K562 (cell line): ENCODE data around the gene TOR1A.

Experiments
- E2F6 ChIP-seq, 2 experiments: IDR thresholded peaks; 2 replicates each; pipeline ENCODE4 v1.6.1; 2011; ENCODE audit warnings: borderline replicate concordance in 1 of 2, control low read depth in 1 of 2, low read depth in 1 of 2, low read length in 1 of 2, mild to moderate bottlenecking in 1 of 2, mixed read lengths in 1 of 2, moderate library complexity in 1 of 2; ENCODE audit not compliant: insufficient read depth in 1 of 2, insufficient read length in 1 of 2, poor library complexity in 1 of 2, severe bottlenecking in 1 of 2; ENCODE audit errors: extremely low read depth in 1 of 2
- EZH2 ChIP-seq: IDR thresholded peaks from 2 replicates; pipeline ENCODE4 v1.6.1; 2012; ENCODE audit warnings: low read depth, mild to moderate bottlenecking, inconsistent platforms, low read length, borderline replicate concordance
- HINFP ChIP-seq: fragments of 450-650 bp; conservative IDR thresholded peaks from 2 replicates; pipeline ENCODE4 v1.6.1; 2016; ENCODE audit warnings: missing genetic modification characterization, low read depth, mild to moderate bottlenecking, control low read depth, missing compliant biosample characterization
- JUND ChIP-seq, 2 experiments: IDR thresholded peaks; 2 replicates in 1 of 2; 3 replicates in 1 of 2; pipeline ENCODE4 v1.6.1; 2011; ENCODE audit warnings: borderline replicate concordance in 2 of 2, low read depth in 2 of 2, low read length in 2 of 2, improper control_type of control experiment in 1 of 2, missing biosample characterization in 1 of 2, missing genetic modification characterization in 1 of 2, missing genetic modification reagents in 1 of 2
- POLR2A ChIP-seq: fragments of 450-650 bp; conservative IDR thresholded peaks from 2 replicates; pipeline ENCODE4 v1.6.1; 2016
- RBM22 ChIP-seq: fragments of 200-400 bp; formaldehyde crosslinking; IDR thresholded peaks from 2 replicates; pipeline ENCODE4 v1.6.1; 2018; ENCODE audit warnings: low read length, low read depth; ENCODE audit not compliant: poor library complexity, severe bottlenecking
- ZNF780A ChIP-seq: fragments of 250-450 bp; sonication (Bioruptor Pico); IDR thresholded peaks from 2 replicates; pipeline ENCODE4 v1.5.0; 2021; ENCODE audit warnings: mild to moderate bottlenecking
- TF ChIP-seq, protein P1 (sequence below), 3 experiments: IDR thresholded peaks in 2 of 3; conservative IDR thresholded peaks in 1 of 3; 2 replicates each; pipeline ENCODE4 v1.5.1; 2011 to 2012; ENCODE audit warnings: low read length in 3 of 3, mild to moderate bottlenecking in 3 of 3, control low read depth in 2 of 3, improper control_type of control experiment in 1 of 3, inconsistent platforms in 1 of 3, low read depth in 1 of 3, mixed read lengths in 1 of 3, moderate library complexity in 1 of 3; ENCODE audit not compliant: insufficient read depth in 2 of 3
- TF ChIP-seq, protein P2 (sequence below): sonication (generic); formaldehyde crosslinking; IDR thresholded peaks from 2 replicates; pipeline ENCODE4 v1.8.1; 2023; ENCODE audit warnings: mild to moderate bottlenecking, missing genetic modification reagents

DNA sequence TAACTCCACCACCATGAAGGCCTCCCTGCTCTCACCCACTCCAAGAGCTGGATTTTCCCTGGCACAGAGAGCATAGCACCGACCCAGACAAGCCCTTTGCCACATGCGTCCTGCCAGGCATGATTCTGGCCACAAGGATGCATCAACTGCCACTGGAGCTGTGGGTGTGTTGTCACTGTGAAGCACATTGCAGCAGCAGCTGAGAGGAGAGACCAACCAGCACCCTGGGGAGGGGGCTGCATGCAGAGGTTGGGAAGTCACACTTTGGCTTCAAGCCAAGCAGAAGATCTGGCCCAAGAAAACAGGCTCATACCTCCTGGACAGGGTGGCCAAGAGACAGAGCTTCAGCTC, 48.5 kb downstream of the TOR1A start:
- TF ChIP-seq, protein P1, sequence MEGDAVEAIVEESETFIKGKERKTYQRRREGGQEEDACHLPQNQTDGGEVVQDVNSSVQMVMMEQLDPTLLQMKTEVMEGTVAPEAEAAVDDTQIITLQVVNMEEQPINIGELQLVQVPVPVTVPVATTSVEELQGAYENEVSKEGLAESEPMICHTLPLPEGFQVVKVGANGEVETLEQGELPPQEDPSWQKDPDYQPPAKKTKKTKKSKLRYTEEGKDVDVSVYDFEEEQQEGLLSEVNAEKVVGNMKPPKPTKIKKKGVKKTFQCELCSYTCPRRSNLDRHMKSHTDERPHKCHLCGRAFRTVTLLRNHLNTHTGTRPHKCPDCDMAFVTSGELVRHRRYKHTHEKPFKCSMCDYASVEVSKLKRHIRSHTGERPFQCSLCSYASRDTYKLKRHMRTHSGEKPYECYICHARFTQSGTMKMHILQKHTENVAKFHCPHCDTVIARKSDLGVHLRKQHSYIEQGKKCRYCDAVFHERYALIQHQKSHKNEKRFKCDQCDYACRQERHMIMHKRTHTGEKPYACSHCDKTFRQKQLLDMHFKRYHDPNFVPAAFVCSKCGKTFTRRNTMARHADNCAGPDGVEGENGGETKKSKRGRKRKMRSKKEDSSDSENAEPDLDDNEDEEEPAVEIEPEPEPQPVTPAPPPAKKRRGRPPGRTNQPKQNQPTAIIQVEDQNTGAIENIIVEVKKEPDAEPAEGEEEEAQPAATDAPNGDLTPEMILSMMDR (IDR thresholded peaks at IDR 0.05 in 2 of 3, conservative IDR thresholded peaks at IDR 0.05 in 1 of 3; ENCODE audit: insufficient read depth in 2 of 3, low read depth in 1 of 3, low read length in 3 of 3) = no peak
- TF ChIP-seq ZNF780A (CRISPR knock-in tag) = no peak
- TF ChIP-seq, protein P2, sequence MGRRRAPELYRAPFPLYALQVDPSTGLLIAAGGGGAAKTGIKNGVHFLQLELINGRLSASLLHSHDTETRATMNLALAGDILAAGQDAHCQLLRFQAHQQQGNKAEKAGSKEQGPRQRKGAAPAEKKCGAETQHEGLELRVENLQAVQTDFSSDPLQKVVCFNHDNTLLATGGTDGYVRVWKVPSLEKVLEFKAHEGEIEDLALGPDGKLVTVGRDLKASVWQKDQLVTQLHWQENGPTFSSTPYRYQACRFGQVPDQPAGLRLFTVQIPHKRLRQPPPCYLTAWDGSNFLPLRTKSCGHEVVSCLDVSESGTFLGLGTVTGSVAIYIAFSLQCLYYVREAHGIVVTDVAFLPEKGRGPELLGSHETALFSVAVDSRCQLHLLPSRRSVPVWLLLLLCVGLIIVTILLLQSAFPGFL (CRISPR knock-in tag) = no peak
- TF ChIP-seq JUND (IDR thresholded peaks at IDR 0.05; ENCODE audit: borderline replicate concordance, low read depth, low read length) = no peak
- no peak for TF ChIP-seq JUND (tag; IDR thresholded peaks at IDR 0.05; ENCODE audit: borderline replicate concordance, low read depth, low read length)
- TF ChIP-seq E2F6 (IDR thresholded peaks at IDR 0.05; ENCODE audit: borderline replicate concordance in 1 of 2, extremely low read depth in 1 of 2, insufficient read depth in 1 of 2, insufficient read length in 1 of 2, low read depth in 1 of 2, low read length in 1 of 2, poor library complexity in 1 of 2, severe bottlenecking in 1 of 2) = no peak
- no peak for TF ChIP-seq HINFP (tag)
- TF ChIP-seq POLR2A = no peak
- no peak for TF ChIP-seq RBM22
- TF ChIP-seq EZH2 = no peak
